ENCODE measurements around the gene KLF2. TPM values are rescaled to one million over a fixed set of nuclear protein-coding genes. Genes with fewer than 3 reads are reported as not detected.
A peak's percentile ranks its signal among the peaks of the same experiment; 100 is the strongest.

The KLF2 gene
- total and polyA plus RNA-seq, 10 of the 15 experiments (the other 5 are each of a cell fraction or from before 2014, with no cell fraction given), result 0.16 to 13.7 (median 1.0) TPM

- TF ChIP-seq GATAD2B (conservative IDR thresholded peaks at IDR 0.05; ENCODE audit: low read depth) (peak; percentile 11; the same call in 1 of the 2 replicates), IKZF2 (IDR thresholded peaks at IDR 0.05) (0 out of 4 replicates have a peak, but pooled peaks of 1 of the 2 experiments have one; percentile 35), KAT2A (conservative IDR thresholded peaks at IDR 0.05; ENCODE audit: control insufficient read depth, low read depth, low read length) (no peak), ZBTB11 (CRISPR knock-in tag; IDR thresholded peaks at IDR 0.05) (no peak), WRNIP1 (IDR thresholded peaks at IDR 0.05; ENCODE audit: borderline replicate concordance, low read depth, low read length) (no peak), BHLHE40 (IDR thresholded peaks at IDR 0.05; ENCODE audit: borderline replicate concordance in 1 of 2, low read depth in 2 of 2, low read length in 1 of 2) (0 out of 4 replicates have a peak, but pooled peaks of 1 of the 2 experiments have one; percentile 56), SUZ12 (IDR thresholded peaks at IDR 0.05; ENCODE audit: unreplicated experiment) (no peak), PML (IDR thresholded peaks at IDR 0.05; ENCODE audit: low read length) (no peak), BCL3 (IDR thresholded peaks at IDR 0.05; ENCODE audit: borderline replicate concordance, insufficient read depth, low read depth, low read length, poor library complexity, severe bottlenecking) (no peak), IRF5 (IDR thresholded peaks at IDR 0.05; ENCODE audit: borderline replicate concordance) (no peak), EZH2 (IDR thresholded peaks at IDR 0.05; ENCODE audit: borderline replicate concordance, control insufficient read depth, low read depth, low read length) (no peak), SRF (IDR thresholded peaks at IDR 0.05; ENCODE audit: low read depth in 2 of 2, low read length in 2 of 2) (no peak), NFXL1 (IDR thresholded peaks at IDR 0.05; ENCODE audit: borderline replicate concordance) (no peak), NR2F1 (conservative IDR thresholded peaks at IDR 0.05) (no peak)
- TF ChIP-seq, protein P1, sequence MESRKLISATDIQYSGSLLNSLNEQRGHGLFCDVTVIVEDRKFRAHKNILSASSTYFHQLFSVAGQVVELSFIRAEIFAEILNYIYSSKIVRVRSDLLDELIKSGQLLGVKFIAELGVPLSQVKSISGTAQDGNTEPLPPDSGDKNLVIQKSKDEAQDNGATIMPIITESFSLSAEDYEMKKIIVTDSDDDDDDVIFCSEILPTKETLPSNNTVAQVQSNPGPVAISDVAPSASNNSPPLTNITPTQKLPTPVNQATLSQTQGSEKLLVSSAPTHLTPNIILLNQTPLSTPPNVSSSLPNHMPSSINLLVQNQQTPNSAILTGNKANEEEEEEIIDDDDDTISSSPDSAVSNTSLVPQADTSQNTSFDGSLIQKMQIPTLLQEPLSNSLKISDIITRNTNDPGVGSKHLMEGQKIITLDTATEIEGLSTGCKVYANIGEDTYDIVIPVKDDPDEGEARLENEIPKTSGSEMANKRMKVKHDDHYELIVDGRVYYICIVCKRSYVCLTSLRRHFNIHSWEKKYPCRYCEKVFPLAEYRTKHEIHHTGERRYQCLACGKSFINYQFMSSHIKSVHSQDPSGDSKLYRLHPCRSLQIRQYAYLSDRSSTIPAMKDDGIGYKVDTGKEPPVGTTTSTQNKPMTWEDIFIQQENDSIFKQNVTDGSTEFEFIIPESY (IDR thresholded peaks at IDR 0.05), result no peak
- TF ChIP-seq, protein P2, sequence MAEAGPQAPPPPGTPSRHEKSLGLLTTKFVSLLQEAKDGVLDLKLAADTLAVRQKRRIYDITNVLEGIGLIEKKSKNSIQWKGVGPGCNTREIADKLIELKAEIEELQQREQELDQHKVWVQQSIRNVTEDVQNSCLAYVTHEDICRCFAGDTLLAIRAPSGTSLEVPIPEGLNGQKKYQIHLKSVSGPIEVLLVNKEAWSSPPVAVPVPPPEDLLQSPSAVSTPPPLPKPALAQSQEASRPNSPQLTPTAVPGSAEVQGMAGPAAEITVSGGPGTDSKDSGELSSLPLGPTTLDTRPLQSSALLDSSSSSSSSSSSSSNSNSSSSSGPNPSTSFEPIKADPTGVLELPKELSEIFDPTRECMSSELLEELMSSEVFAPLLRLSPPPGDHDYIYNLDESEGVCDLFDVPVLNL (IDR thresholded peaks at IDR 0.05; ENCODE audit: low read depth, low read length), result no peak
Observed at GRCh38 chr19:16324384-16325160, at the start of gene KLF2 (continued).
